CD14-positive monocyte (primary cell): ENCODE data around the gene CHRNB1. TPM values are rescaled to one million over a fixed set of nuclear protein-coding genes. Genes with fewer than 3 reads are reported as not detected.

Experiments
- DNase-seq, 3 donors: peaks; one replicate each; pipeline ENCODE4 v3.0.0-alpha.2; 2011 to 2022
- H2AFZ ChIP-seq: 2 replicates; pipeline ENCODE4 v1.6.0; 2012; ENCODE audit warnings: mild to moderate bottlenecking, low read depth, low read length, inconsistent platforms; ENCODE audit not compliant: insufficient read depth, poor library complexity, severe bottlenecking
- H3K27ac ChIP-seq, 2 donors: 1 replicate in 1 of 2; 2 replicates in 1 of 2; pipeline ENCODE4 v1.5.1; 2012 to 2013; ENCODE audit warnings: low read length in 2 of 2, control low read depth in 1 of 2, inconsistent platforms in 1 of 2, low read depth in 1 of 2, mild to moderate bottlenecking in 1 of 2
- H3K27me3 ChIP-seq, 2 donors: one replicate each; pipeline versions ENCODE4 v1.6.0 to v1.6.1; 2011 to 2013; ENCODE audit warnings: low read length in 2 of 2; ENCODE audit not compliant: control insufficient read depth in 2 of 2, insufficient read depth in 2 of 2
- H3K36me3 ChIP-seq, 2 donors: replicated peaks in 1 of 2; 1 replicate in 1 of 2; 2 replicates in 1 of 2; pipeline versions ENCODE4 v1.5.1 to v1.6.1; 2012 to 2013; ENCODE audit warnings: low read length in 2 of 2, control low read depth in 1 of 2, inconsistent platforms in 1 of 2, mild to moderate bottlenecking in 1 of 2; ENCODE audit not compliant: insufficient read depth in 2 of 2, control insufficient read depth in 1 of 2
- H3K4me1 ChIP-seq, 2 donors: 1 replicate in 1 of 2; 2 replicates in 1 of 2; pipeline versions ENCODE4 v1.5.1 to v1.6.1; 2012 to 2013; ENCODE audit warnings: low read length in 2 of 2, control low read depth in 1 of 2, inconsistent platforms in 1 of 2, mild to moderate bottlenecking in 1 of 2, moderate library complexity in 1 of 2; ENCODE audit not compliant: insufficient read depth in 2 of 2, control insufficient read depth in 1 of 2
- H3K4me2 ChIP-seq: replicated peaks from 2 replicates; pipeline ENCODE3; 2012; ENCODE audit warnings: low read length, moderate library complexity, mild to moderate bottlenecking; ENCODE audit not compliant: poor library complexity, severe bottlenecking; ENCODE audit errors: extremely low read depth
- H3K4me3 ChIP-seq, 3 experiments: fragments of 200-600 bp in 1 of 3; sonication (generic) in 1 of 3; replicated peaks in 1 of 3; 1 replicate in 2 of 3; 2 replicates in 1 of 3; pipeline ENCODE4 v1.5.1; 2011 to 2013; ENCODE audit warnings: low read length in 3 of 3, mild to moderate bottlenecking in 3 of 3, control low read depth in 2 of 3, low read depth in 2 of 3, inconsistent platforms in 1 of 3, moderate library complexity in 1 of 3
- H3K79me2 ChIP-seq: 2 replicates; pipeline ENCODE4 v1.6.0; 2012; ENCODE audit warnings: mild to moderate bottlenecking, control low read depth, inconsistent platforms, low read length, moderate library complexity; ENCODE audit not compliant: insufficient read depth
- H3K9ac ChIP-seq: 2 replicates; pipeline ENCODE4 v1.6.0; 2017; ENCODE audit warnings: low read length, mild to moderate bottlenecking; ENCODE audit not compliant: insufficient read depth, poor library complexity, severe bottlenecking
- H3K9me3 ChIP-seq, 2 donors: replicated peaks in 1 of 2; 1 replicate in 1 of 2; 2 replicates in 1 of 2; pipeline versions ENCODE4 v1.5.1 to v1.6.1; 2012 to 2013; ENCODE audit warnings: low read length in 2 of 2, control low read depth in 1 of 2; ENCODE audit not compliant: control insufficient read depth in 1 of 2, insufficient read depth in 1 of 2
- H4K20me1 ChIP-seq: 2 replicates; pipeline ENCODE4 v1.6.0; 2012; ENCODE audit warnings: mild to moderate bottlenecking, low read length, control low read depth, moderate library complexity; ENCODE audit not compliant: insufficient read depth
- H3K27ac Mint-ChIP-seq, 7 donors: one replicate each; pipeline ENCODE4 v1.8.0; 2020; ENCODE audit warnings: mild to moderate bottlenecking in 7 of 7, mixed read lengths in 7 of 7, moderate library complexity in 6 of 7, inconsistent platforms in 2 of 7
- H3K27me3 Mint-ChIP-seq, 3 donors: one replicate each; pipeline ENCODE4 v1.8.0; 2021 to 2022; ENCODE audit warnings: low read depth in 3 of 3, mild to moderate bottlenecking in 3 of 3, mixed read lengths in 3 of 3, moderate library complexity in 3 of 3, inconsistent platforms in 1 of 3
- H3K36me3 Mint-ChIP-seq, 2 donors: one replicate each; pipeline ENCODE4 v1.8.0; 2020; ENCODE audit warnings: mixed read lengths in 2 of 2, inconsistent platforms in 1 of 2, mild to moderate bottlenecking in 1 of 2
- H3K4me1 Mint-ChIP-seq: one replicate; pipeline ENCODE4 v1.8.0; 2020; ENCODE audit warnings: mild to moderate bottlenecking, mixed read lengths
- H3K4me3 Mint-ChIP-seq, 2 donors: one replicate each; pipeline ENCODE4 v1.8.0; 2020; ENCODE audit warnings: mild to moderate bottlenecking in 2 of 2, mixed read lengths in 2 of 2, moderate library complexity in 1 of 2
- H3K9me3 Mint-ChIP-seq, 7 donors: one replicate each; pipeline ENCODE4 v1.8.0; 2020 to 2022; ENCODE audit warnings: mixed read lengths in 7 of 7, mild to moderate bottlenecking in 6 of 7, moderate library complexity in 6 of 7, inconsistent platforms in 2 of 7
- CTCF ChIP-seq: fragments of 200-600 bp; IDR thresholded peaks from one replicate; pipeline ENCODE4 v1.8.0; 2022; ENCODE audit warnings: antibody characterized with exemption, mild to moderate bottlenecking
- WGBS: methylation state at CpG from one replicate; pipeline ENCODE4 v1.1.5; 2013; ENCODE audit warnings: missing lambda C conversion rate; ENCODE audit not compliant: insufficient coverage; 5-methylcytosine and 5-hydroxymethylcytosine counted together
- intact Hi-C, 2 donors: fragments of 100-400 bp; cut with micrococcal nuclease; formaldehyde crosslinking; loops; one replicate each; pipeline versions ENCODE4 v1.15.0 to v1.15.1; 2023
- polyA plus RNA-seq, 3 donors: library from polyadenylated mRNA; depleted of rRNA in 1 of 3; unstranded in 2 of 3; stranded (reverse) in 1 of 3; fragments of 300-500 nt in 2 of 3; fragments of >200 nt in 1 of 3; fragmentation: Illumina TruSeq in 2 of 3; gene quantifications; 1 replicate in 2 of 3; 2 replicates in 1 of 3; pipeline ENCODE4 v1.2.3, GENCODE V29; 2012 to 2021

Gene CHRNB1
- polyA plus RNA-seq, 3 donors, result 9.3 to 15.7 (median 14.7) TPM

GRCh38 chr17:7478276-7479212, 33.7 kb downstream of the CHRNB1 start:
- Histone ChIP-seq H3K4me1 (peaks cover 59 to 69% of the 10 kb centered on the region in 2 donors), H3K27me3 (no peaks in the 10 kb centered on the region), H3K27ac (peak overlapping the region; percentile 67 to 80), H2AFZ (peak overlapping the region; percentile 85), H3K4me3 (peak overlapping the region; percentile 62 to 89 (median 80)), H3K4me2 (peak overlapping the region; percentile 94), H3K79me2 (peaks cover 66% of the 10 kb centered on the region), H3K36me3 (no peaks in the 10 kb centered on the region), H4K20me1 (peaks cover 5% of the 10 kb centered on the region), H3K9ac (peak overlapping the region; percentile 83), H3K9me3 (no peaks in the 10 kb centered on the region)
- peak; percentile 19 to 37 (median 30) for DNase-seq
- H3K27me3 Mint-ChIP-seq, result peaks cover 0 to 3% (median 1%) of the 10 kb centered on the region in 3 donors
- intact Hi-C loops, result no loop called here
- WGBS, result 26% methylated on average over 34 of the region's 40 CpGs
- H3K9me3 Mint-ChIP-seq, result peaks cover 0 to 2% (median 0%) of the 10 kb centered on the region in 7 donors
- peaks cover 74% of the 10 kb centered on the region for H3K4me1 Mint-ChIP-seq
- peak overlapping the region; percentile 90 to 93 for H3K4me3 Mint-ChIP-seq
- H3K27ac Mint-ChIP-seq, result peak overlapping the region; percentile 72 to 96 (median 86)
- peaks cover 5 to 7% of the 10 kb centered on the region in 2 donors for H3K36me3 Mint-ChIP-seq
- TF ChIP-seq CTCF, result no peak

GRCh38 chr17:7479213-7480088, 34.6 kb downstream of the CHRNB1 start, which contains the start of gene ZBTB4:
Gene ZBTB4, minus strand, starts transcription at chr17:7479631. Its CDS starts 12,830 bp downstream, at chr17:7466801.
- Mint-ChIP-seq H3K4me3 (peak within 1 kb of the TSS; percentile 90 to 93), H3K4me1 (peaks cover 72% of the 10 kb centered on the region), H3K27me3 (peaks cover 0 to 3% (median 1%) of the 10 kb centered on the region in 3 donors), H3K27ac (peak within 1 kb of the TSS; percentile 75 to 96 (median 87)), H3K9me3 (peaks cover 0 to 2% (median 0%) of the 10 kb centered on the region in 7 donors), H3K36me3 (peaks cover 2 to 7% of the 10 kb centered on the region in 2 donors)
- peak within 1 kb of the TSS; percentile 85 for H2AFZ ChIP-seq
- peak within 1 kb of the TSS; percentile 83 for H3K9ac ChIP-seq
- peaks cover 59 to 66% of the 10 kb centered on the region in 2 donors for H3K4me1 ChIP-seq
- peak within 1 kb of the TSS; percentile 67 to 80 for H3K27ac ChIP-seq
- H3K4me3 ChIP-seq, result peak within 1 kb of the TSS; percentile 62 to 89 (median 80)
- peaks cover 58% of the 10 kb centered on the region for H3K79me2 ChIP-seq
- TF ChIP-seq CTCF, result no peak
- WGBS, result under 1% methylated on average over 67 of the region's 92 CpGs
- H3K27me3 ChIP-seq, result no peaks in the 10 kb centered on the region
- no peaks in the 10 kb centered on the region for H3K36me3 ChIP-seq
- H3K9me3 ChIP-seq, result no peaks in the 10 kb centered on the region
- peak; percentile 18 to 49 (median 23) for DNase-seq
- H3K4me2 ChIP-seq, result peak within 1 kb of the TSS; percentile 94
- peaks cover 5% of the 10 kb centered on the region for H4K20me1 ChIP-seq
- intact Hi-C loops, result loop anchor here in 1 of 2 donors (5.0 to 10.0 kb wide), 4 partner anchors 93 to 363 kb away; partner anchors contain the start of genes DVL2, KCTD11, PHF23 and TMEM95
